Trophoblast cell (in vitro differentiated cells and primary cell): ENCODE results near the gene GASK1A.

Experiments used
- DNase-seq, 2 donors: peaks; one replicate each; pipeline ENCODE4 v3.0.0-alpha.2; 2016
- H2AFZ ChIP-seq: 2 replicates; pipeline ENCODE4 v1.6.1; 2013; ENCODE audit warnings: low read length, moderate library complexity, mild to moderate bottlenecking; ENCODE audit not compliant: insufficient read depth, poor library complexity
- H2AK5ac ChIP-seq: 2 replicates; pipeline ENCODE4 v1.6.1; 2013; ENCODE audit warnings: mild to moderate bottlenecking, low read length
- H2BK120ac ChIP-seq: 2 replicates; pipeline ENCODE4 v1.6.1; 2013; ENCODE audit warnings: low read length, mild to moderate bottlenecking, moderate library complexity; ENCODE audit not compliant: insufficient read depth, poor library complexity
- H2BK12ac ChIP-seq: 2 replicates; pipeline ENCODE4 v1.6.1; 2013; ENCODE audit warnings: mild to moderate bottlenecking, low read length, moderate library complexity
- H2BK5ac ChIP-seq: 2 replicates; pipeline ENCODE4 v1.6.1; 2013; ENCODE audit warnings: low read length, low read depth, moderate library complexity, mild to moderate bottlenecking; ENCODE audit not compliant: poor library complexity
- H3K14ac ChIP-seq: 2 replicates; pipeline ENCODE4 v1.6.1; 2013; ENCODE audit warnings: mild to moderate bottlenecking, low read length
- H3K18ac ChIP-seq: 2 replicates; pipeline ENCODE4 v1.6.1; 2013; ENCODE audit warnings: mild to moderate bottlenecking, low read length
- H3K23ac ChIP-seq: 2 replicates; pipeline ENCODE4 v1.6.1; 2013; ENCODE audit warnings: low read length
- H3K27ac ChIP-seq: 2 replicates; pipeline ENCODE4 v1.5.1; 2013; ENCODE audit warnings: low read depth, mild to moderate bottlenecking, inconsistent platforms, low read length, moderate library complexity
- H3K27me3 ChIP-seq: 2 replicates; pipeline ENCODE4 v1.6.1; 2013; ENCODE audit warnings: inconsistent platforms, mild to moderate bottlenecking, low read length, moderate library complexity; ENCODE audit not compliant: insufficient read depth
- H3K36me3 ChIP-seq, 2 experiments: 1 replicate in 1 of 2; 2 replicates in 1 of 2; pipeline ENCODE4 v1.6.1; 2013; ENCODE audit warnings: low read length in 2 of 2, mild to moderate bottlenecking in 2 of 2, moderate library complexity in 1 of 2; ENCODE audit not compliant: insufficient read depth in 2 of 2, control insufficient read depth in 1 of 2
- H3K4ac ChIP-seq: 2 replicates; pipeline ENCODE4 v1.6.1; 2013; ENCODE audit warnings: low read depth, mild to moderate bottlenecking, low read length, moderate library complexity
- H3K4me1 ChIP-seq, 2 experiments: 1 replicate in 1 of 2; 2 replicates in 1 of 2; pipeline ENCODE4 v1.6.1; 2013; ENCODE audit warnings: low read length in 2 of 2, mild to moderate bottlenecking in 2 of 2, moderate library complexity in 1 of 2; ENCODE audit not compliant: insufficient read depth in 2 of 2, control insufficient read depth in 1 of 2
- H3K4me2 ChIP-seq: 2 replicates; pipeline ENCODE4 v1.6.1; 2013; ENCODE audit warnings: inconsistent platforms, mild to moderate bottlenecking, low read length, moderate library complexity
- H3K4me3 ChIP-seq: 2 replicates; pipeline ENCODE4 v1.5.1; 2013; ENCODE audit warnings: mild to moderate bottlenecking, low read depth, low read length, inconsistent platforms
- H3K79me1 ChIP-seq: one replicate; pipeline ENCODE4 v1.6.1; 2013; ENCODE audit warnings: low read length
- H3K79me2 ChIP-seq: 2 replicates; pipeline ENCODE4 v1.6.1; 2013; ENCODE audit warnings: low read length, mild to moderate bottlenecking; ENCODE audit not compliant: control insufficient read depth, insufficient read depth, poor library complexity
- H3K9ac ChIP-seq: 2 replicates; pipeline ENCODE4 v1.6.1; 2013; ENCODE audit warnings: mild to moderate bottlenecking, low read length
- H3K9me3 ChIP-seq: 2 replicates; pipeline ENCODE4 v1.6.1; 2013; ENCODE audit warnings: low read depth, mild to moderate bottlenecking, control low read depth, inconsistent platforms, low read length; ENCODE audit not compliant: insufficient read depth
- H4K12ac ChIP-seq: 2 replicates; pipeline ENCODE4 v1.6.1; 2013; ENCODE audit warnings: low read depth, mild to moderate bottlenecking, low read length, moderate library complexity
- H4K8ac ChIP-seq: 2 replicates; pipeline ENCODE4 v1.6.1; 2013; ENCODE audit warnings: low read depth, mild to moderate bottlenecking, low read length, moderate library complexity
- H4K91ac ChIP-seq: one replicate; pipeline ENCODE4 v1.6.1; 2013; ENCODE audit warnings: low read depth, mild to moderate bottlenecking, low read length, moderate library complexity
- WGBS: extraction: QIAGEN DNeasy Blood & Tissue Kit; methylation state at CpG from one replicate; pipeline ENCODE4 v1.1.7; 2013; ENCODE audit warnings: missing lambda C conversion rate; ENCODE audit not compliant: insufficient read length, insufficient coverage; ENCODE audit errors: extremely low coverage; 5-methylcytosine and 5-hydroxymethylcytosine counted together

The GASK1A gene

GRCh38 chr3:43054754-43055153 is 75.6 kb downstream of the GASK1A start:
- peaks cover 4% of the 10 kb centered on the region for H3K9me3 ChIP-seq
- WGBS: no CpG with 5 or more reads among the region's 5 CpGs
- H4K12ac ChIP-seq: no peak overlapping the region

GRCh38 chr3:43055393-43055792 is 76.3 kb downstream of the GASK1A start:
- H4K8ac ChIP-seq: no peak overlapping the region
- H3K9me3 ChIP-seq: peaks cover 4% of the 10 kb centered on the region
- H3K9ac ChIP-seq: no peak overlapping the region
- H3K27ac ChIP-seq: no peak overlapping the region
- no peak for DNase-seq
- no peak overlapping the region for H2BK120ac ChIP-seq
- H3K36me3 ChIP-seq: no peaks in the 10 kb centered on the region
- H2BK12ac ChIP-seq: no peak overlapping the region
- H2BK5ac ChIP-seq: no peak overlapping the region
- H3K4ac ChIP-seq: no peak overlapping the region
- no CpG with 5 or more reads among the region's 7 CpGs for WGBS
- H3K14ac ChIP-seq: no peak overlapping the region
- H3K79me2 ChIP-seq: no peaks in the 10 kb centered on the region
- no peaks in the 10 kb centered on the region for H3K4me1 ChIP-seq
- H3K4me2 ChIP-seq: no peak overlapping the region
- H3K4me3 ChIP-seq: no peak overlapping the region
- H3K23ac ChIP-seq: peak overlapping the region; percentile 30
- no peaks in the 10 kb centered on the region for H3K79me1 ChIP-seq
- H4K12ac ChIP-seq: no peak overlapping the region
- no peak overlapping the region for H4K91ac ChIP-seq
- H3K27me3 ChIP-seq: no peaks in the 10 kb centered on the region
- no peak overlapping the region for H2AFZ ChIP-seq
- no peak overlapping the region for H2AK5ac ChIP-seq
- H3K18ac ChIP-seq: no peak overlapping the region

More at GRCh38 chr3:43054754-43055153, 75.6 kb downstream of the GASK1A start:
- H3K79me2 ChIP-seq: no peaks in the 10 kb centered on the region
- no peak overlapping the region for H2AFZ ChIP-seq
- H4K91ac ChIP-seq: no peak overlapping the region
- H2BK12ac ChIP-seq: no peak overlapping the region
- no peak overlapping the region for H2BK120ac ChIP-seq
- no peaks in the 10 kb centered on the region for H3K79me1 ChIP-seq
- no peak for DNase-seq
- no peak overlapping the region for H3K9ac ChIP-seq
- H2BK5ac ChIP-seq: no peak overlapping the region
- no peak overlapping the region for H3K4me3 ChIP-seq
- H4K8ac ChIP-seq: no peak overlapping the region
- no peak overlapping the region for H3K14ac ChIP-seq
- no peaks in the 10 kb centered on the region for H3K4me1 ChIP-seq
- no peak overlapping the region for H3K18ac ChIP-seq
- no peak overlapping the region for H3K27ac ChIP-seq
- no peak overlapping the region for H2AK5ac ChIP-seq
- H3K4ac ChIP-seq: no peak overlapping the region
- no peaks in the 10 kb centered on the region for H3K36me3 ChIP-seq
- no peak overlapping the region for H3K4me2 ChIP-seq
- H3K27me3 ChIP-seq: no peaks in the 10 kb centered on the region
- H3K23ac ChIP-seq: no peak overlapping the region

GRCh38 chr3:43055806-43056770 is 77.0 kb downstream of the GASK1A start:
- no CpG with 5 or more reads among the region's 15 CpGs for WGBS
- Histone ChIP-seq H3K36me3 (no peaks in the 10 kb centered on the region), H2BK5ac (no peak overlapping the region), H3K23ac (no peak overlapping the region), H3K79me1 (no peaks in the 10 kb centered on the region), H2BK120ac (no peak overlapping the region), H3K18ac (no peak overlapping the region), H2AFZ (no peak overlapping the region), H3K4ac (no peak overlapping the region), H3K4me1 (no peaks in the 10 kb centered on the region), H3K79me2 (no peaks in the 10 kb centered on the region), H3K4me3 (no peak overlapping the region), H2AK5ac (no peak overlapping the region), H4K91ac (no peak overlapping the region), H3K9ac (no peak overlapping the region), H4K12ac (no peak overlapping the region), H2BK12ac (no peak overlapping the region), H3K27ac (no peak overlapping the region), H3K27me3 (no peaks in the 10 kb centered on the region), H4K8ac (no peak overlapping the region), H3K4me2 (no peak overlapping the region), H3K9me3 (peaks cover 4% of the 10 kb centered on the region), H3K14ac (no peak overlapping the region)
- no peak for DNase-seq

- Histone ChIP-seq H3K4me1 (no peaks in the 10 kb centered on the region), H3K9me3 (peaks cover 2% of the 10 kb centered on the region), H3K4me3 (no peak overlapping the region), H2AFZ (no peak overlapping the region), H3K79me2 (no peaks in the 10 kb centered on the region), H3K14ac (no peak overlapping the region), H2AK5ac (no peak overlapping the region), H3K27me3 (no peaks in the 10 kb centered on the region), H2BK12ac (no peak overlapping the region), H2BK120ac (no peak overlapping the region), H2BK5ac (no peak overlapping the region), H4K91ac (no peak overlapping the region), H3K27ac (no peak overlapping the region), H3K18ac (no peak overlapping the region), H4K12ac (no peak overlapping the region), H3K36me3 (no peaks in the 10 kb centered on the region), H3K9ac (no peak overlapping the region), H3K4ac (no peak overlapping the region), H3K79me1 (no peaks in the 10 kb centered on the region), H3K4me2 (no peak overlapping the region), H3K23ac (no peak overlapping the region), H4K8ac (no peak overlapping the region)
- DNase-seq: no peak
- no CpG with 5 or more reads among the region's 1 CpG for WGBS
Measured at GRCh38 chr3:43059456-43059855, 80.3 kb downstream of the GASK1A start.
